ENCODE measurements around the gene SLC12A7. TPM values are rescaled to one million over a fixed set of nuclear protein-coding genes. Genes with fewer than 3 reads are reported as not detected.

SLC12A7 gene
- total and polyA plus RNA-seq, 2 of the 13 experiments (the other 11 are each of a cell fraction or from before 2014, with no cell fraction given) = 14.0 to 18.5 TPM

- TF ChIP-seq HBP1 (CRISPR knock-in tag; IDR thresholded peaks at IDR 0.05; ENCODE audit: low read depth) (no peak), FOXK1 (CRISPR knock-in tag; IDR thresholded peaks at IDR 0.05; ENCODE audit: borderline replicate concordance, low read depth) (no peak; the same call in 1 of the 2 replicates), ZNF784 (CRISPR knock-in tag; IDR thresholded peaks at IDR 0.05; ENCODE audit: borderline replicate concordance) (no peak), ZNF280D (CRISPR knock-in tag; IDR thresholded peaks at IDR 0.05) (no peak; the same call in 1 of the 2 replicates), SP140L (CRISPR knock-in tag; IDR thresholded peaks at IDR 0.05; ENCODE audit: borderline replicate concordance) (no peak), ZNF343 (CRISPR knock-in tag; IDR thresholded peaks at IDR 0.05) (peak; percentile 54), MEIS2 (CRISPR knock-in tag; IDR thresholded peaks at IDR 0.05) (no peak), ZNF841 (CRISPR knock-in tag; IDR thresholded peaks at IDR 0.05; ENCODE audit: borderline replicate concordance) (no peak), ATRX (CRISPR knock-in tag; IDR thresholded peaks at IDR 0.05; ENCODE audit: borderline replicate concordance) (no peak), ATF2 (CRISPR knock-in tag; IDR thresholded peaks at IDR 0.05) (peak; percentile 43; the same call in 1 of the 2 replicates), MXI1 (IDR thresholded peaks at IDR 0.05; ENCODE audit: borderline replicate concordance, low read depth, low read length) (no peak), ZNF7 (CRISPR knock-in tag; IDR thresholded peaks at IDR 0.05) (no peak), HIVEP1 (CRISPR knock-in tag; IDR thresholded peaks at IDR 0.05) (peak; percentile 96), CHCHD3 (CRISPR knock-in tag; IDR thresholded peaks at IDR 0.05) (no peak), DMTF1 (CRISPR knock-in tag; IDR thresholded peaks at IDR 0.05) (peak; percentile 85; the same call in 1 of the 2 replicates), ZMYM4 (CRISPR knock-in tag; IDR thresholded peaks at IDR 0.05) (peak; percentile 54; the same call in 1 of the 2 replicates), ZNF34 (CRISPR knock-in tag; IDR thresholded peaks at IDR 0.05; ENCODE audit: borderline replicate concordance) (no peak), SOX6 (IDR thresholded peaks at IDR 0.05) (no peak), SOX6 (CRISPR knock-in tag; IDR thresholded peaks at IDR 0.05) (peak; percentile 80), ZNF766 (CRISPR knock-in tag; IDR thresholded peaks at IDR 0.05; ENCODE audit: borderline replicate concordance) (peak; percentile 92)
These were observed 4.5 kb downstream of the SLC12A7 start (continued) for GRCh38 chr5:1107167-1108022.
